Stimulated activated CD8-positive, alpha-beta memory T cell treated with anti-CD3 and anti-CD28 coated beads, Interleukin-4, amount 100 ng/mL, for 48 hours (primary cell): ENCODE measurements around the gene SLC25A22.
A peak's percentile ranks its signal among the peaks of the same experiment; 100 is the strongest.

Experiments
- DNase-seq: peaks from one replicate; pipeline ENCODE4 v3.0.0-alpha.2; 2020

Gene SLC25A22

DNA sequence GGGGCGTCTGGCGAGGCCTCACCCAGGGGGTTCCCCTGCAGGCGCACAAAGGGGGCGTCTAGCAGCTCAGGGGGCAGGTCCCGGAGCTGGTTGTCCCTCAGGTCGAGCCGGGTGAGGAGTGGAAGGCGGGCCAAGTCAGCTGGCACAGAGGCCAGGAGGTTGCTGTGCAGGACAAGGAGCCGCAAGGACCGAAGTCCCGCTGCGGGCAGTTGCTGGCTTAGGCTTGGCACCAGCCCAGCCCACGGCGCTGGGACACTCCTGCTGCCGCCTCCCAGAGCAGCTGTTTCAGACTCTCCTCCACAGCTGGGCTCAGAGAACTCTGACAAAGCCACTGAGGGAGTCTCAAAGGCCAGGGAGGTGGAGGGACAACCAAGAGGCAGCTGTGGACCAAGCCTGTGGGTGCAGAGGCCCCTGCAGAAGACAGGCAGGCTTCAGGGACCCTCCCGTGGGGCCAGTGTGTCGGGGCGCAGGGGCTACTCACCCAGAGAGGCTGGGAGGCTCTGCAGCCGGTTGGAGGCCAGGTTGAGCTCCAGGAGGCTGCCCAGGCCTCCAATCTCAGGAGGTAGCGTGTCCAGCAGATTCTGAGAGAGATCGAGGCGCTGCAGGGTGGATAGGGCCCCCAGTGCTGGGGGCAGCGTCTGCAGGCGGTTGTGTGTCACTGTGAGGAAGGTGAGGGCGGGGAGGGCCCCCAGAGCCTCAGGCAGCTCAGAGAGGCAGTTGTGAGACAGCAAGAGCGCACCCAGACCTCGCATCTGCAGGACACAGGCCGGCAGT, 4.8 kb upstream of the SLC25A22 start:
- no peak for DNase-seq

DNA sequence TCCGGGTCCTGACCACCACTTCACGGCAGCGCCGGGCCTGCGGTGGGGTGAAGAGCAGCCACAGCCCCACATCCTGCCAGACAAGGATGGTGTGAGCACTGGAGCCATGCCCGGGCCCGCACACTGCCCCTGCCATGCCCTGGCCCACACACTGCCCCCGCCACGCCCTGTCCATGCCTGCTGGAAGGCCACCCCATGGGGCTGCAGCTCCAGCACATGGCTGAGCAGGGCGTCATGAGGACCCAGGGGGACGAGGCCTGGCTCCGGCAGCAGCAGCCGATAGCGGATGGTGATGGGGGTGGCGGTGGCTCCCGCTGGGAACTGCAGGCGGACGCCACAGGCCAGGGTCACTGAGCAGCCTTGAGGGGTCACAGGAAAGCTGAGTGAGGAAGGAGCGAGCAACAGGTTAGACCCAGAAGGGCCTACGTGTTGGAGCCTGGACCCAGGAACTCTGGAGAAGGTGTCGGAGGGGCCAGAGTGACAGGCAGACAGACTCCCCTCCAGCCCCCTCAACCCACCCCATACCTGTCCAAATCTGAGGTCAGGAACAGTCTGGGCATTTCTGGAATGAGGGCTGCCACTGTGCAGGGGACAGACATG, 4.0 kb upstream of the SLC25A22 start:
- no peak for DNase-seq

DNA sequence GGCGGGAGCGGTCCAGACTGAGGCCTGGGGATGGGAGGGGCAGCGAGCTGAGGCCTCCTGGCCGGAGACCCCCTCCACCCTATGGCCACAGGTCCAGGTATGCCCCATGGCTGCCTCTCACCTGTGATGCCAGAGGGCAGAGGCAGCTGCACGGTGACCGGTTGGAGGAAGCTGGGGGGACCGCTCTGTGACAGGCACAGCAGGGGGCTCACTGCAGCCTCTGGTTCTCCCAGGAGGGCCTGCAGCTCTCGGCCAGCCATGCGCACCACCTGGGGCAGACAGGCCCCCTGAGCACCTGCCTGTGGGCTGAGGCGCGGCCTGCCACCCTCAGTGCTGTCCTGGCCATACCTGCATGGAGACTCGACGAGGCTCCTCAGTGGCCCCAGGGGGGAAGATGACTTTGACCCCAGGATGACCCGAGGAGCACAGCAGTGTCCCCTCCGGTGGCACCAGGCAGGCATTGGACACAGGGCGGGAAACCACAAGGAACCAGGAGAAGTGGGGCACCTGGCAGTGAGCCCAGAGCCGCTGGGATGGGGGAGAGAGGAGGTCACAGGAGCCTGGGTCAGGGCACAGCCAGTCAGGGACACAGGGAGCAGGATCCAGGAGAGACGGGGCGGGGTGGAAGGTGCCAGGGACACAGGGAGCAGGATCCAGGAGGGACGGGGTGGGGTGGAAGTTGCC, 3.2 kb upstream of the SLC25A22 start:
- DNase-seq, result no peak

- no peak for DNase-seq
These were observed 2.4 kb upstream of the SLC25A22 start for GRCh38 chr11:800473-800872.

DNA sequence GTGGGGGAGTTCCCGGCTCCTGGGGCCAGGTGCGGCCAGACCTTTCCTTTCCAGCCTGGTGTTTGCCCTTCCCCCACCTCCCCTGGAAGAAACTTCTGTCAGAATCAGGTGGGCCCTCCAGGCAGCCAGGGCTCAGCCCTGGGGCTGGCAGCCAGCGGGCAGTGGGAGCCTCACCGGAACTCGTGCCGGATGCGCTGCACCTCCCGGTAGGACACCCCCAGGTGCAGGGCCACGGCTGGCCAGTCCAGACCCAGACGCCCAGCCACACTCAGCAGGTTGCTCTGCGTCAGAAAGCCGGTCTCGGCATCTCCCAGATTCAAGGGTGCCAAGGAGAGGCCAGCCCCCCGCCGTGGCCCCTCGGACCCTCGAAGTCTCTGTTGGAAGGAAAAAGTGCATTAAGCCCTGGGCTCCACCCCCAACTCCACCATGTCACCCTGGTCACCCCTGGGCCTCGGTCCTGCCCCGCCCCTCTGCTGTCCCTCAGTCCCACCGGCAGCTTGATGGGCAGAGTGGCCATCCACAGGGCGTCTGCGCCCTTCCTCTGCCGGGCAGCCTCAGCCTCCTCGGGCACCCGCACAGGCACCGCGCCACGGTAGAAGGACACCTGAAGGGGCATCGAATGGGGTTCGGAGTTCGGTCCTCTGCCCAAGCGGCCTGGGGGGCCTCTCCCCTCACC, 1.7 kb upstream of the SLC25A22 start:
- no peak for DNase-seq

GRCh38 chr11:797296-798092, 587 bp downstream of the SLC25A22 start:
- peak; percentile 86 for DNase-seq

DNA sequence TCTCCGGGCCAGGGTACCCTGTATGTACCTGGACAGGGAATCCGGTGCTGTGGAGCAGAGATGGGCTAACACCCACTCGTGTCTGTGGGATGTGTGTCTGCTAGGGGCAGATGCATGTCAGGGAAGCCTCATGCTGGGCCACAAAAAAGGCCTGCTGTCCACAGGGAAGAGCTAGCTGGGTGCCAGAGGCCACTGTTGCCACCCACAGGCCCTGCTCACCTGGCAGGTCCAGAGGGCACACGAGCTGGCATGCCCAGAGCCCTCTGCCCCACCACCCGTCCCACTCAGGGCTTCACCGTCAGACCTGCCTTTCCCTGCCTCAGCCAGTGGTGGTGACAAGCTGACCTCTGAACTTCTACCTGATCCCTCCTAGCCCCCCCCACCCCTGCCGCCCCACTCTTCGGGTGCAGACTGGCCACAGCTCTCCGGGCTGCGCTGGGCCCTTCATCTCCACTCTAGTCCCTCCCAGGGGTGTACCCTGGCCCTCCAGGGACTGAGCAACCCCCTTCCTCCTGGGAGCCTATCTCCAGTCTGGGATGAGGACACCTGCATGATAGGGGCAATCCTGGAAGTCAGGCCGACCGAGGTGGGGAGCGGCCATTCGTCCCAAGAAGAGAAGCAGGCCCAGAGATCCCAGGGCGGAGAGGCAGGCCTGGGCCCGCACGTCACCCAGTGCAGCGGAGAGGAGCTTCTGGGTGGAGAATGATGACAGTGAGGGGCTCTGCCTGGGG, 1.4 kb downstream of the SLC25A22 start:
- no peak for DNase-seq

DNA sequence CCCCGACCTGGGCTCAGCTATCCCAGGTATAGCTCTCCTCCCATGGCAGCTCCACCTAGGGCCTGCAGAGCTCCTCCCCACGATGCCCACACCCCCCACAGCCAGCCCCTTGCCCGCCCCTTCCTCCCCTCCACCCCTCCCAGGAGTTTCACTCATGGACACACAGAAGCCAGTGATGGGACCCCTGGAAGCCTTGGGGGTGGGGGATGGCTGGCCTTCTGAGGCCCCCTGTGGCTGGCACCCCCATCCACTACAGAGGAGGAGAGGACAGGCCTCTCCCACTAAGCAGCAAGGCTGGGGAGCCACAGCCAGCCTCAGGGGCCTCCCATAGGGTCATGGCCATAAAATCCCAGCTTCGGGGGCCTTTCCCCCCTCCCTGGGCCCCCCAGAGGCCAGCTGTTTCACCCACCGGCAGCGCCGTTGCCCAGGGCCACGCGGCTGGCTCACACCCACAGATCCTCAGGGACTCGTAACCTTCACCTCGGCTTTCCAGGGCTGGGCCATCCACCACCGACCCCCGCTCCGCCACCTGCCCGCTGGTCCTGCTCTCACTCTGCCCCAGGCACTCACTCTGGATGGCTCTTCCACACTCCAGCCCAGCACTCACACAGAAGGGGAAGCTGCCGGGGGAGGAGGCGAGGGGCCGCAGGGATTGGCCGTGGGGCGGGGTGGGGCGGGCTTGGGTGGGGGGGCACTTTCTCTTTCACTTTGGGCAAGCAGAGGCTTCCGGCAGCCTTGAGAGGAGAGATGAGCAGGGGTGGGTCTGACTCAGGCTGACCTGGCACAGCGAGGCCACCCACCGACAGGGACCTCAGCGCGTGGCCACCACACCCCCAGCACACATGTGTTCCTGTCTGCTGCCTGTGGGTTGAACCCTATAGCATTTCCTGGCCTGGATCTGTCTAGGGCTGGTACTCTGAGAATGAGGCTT, 2.2 kb downstream of the SLC25A22 start:
- peak; percentile 89 for DNase-seq

GRCh38 chr11:794766-795633, 3.1 kb downstream of the SLC25A22 start:
- DNase-seq, result no peak

DNA sequence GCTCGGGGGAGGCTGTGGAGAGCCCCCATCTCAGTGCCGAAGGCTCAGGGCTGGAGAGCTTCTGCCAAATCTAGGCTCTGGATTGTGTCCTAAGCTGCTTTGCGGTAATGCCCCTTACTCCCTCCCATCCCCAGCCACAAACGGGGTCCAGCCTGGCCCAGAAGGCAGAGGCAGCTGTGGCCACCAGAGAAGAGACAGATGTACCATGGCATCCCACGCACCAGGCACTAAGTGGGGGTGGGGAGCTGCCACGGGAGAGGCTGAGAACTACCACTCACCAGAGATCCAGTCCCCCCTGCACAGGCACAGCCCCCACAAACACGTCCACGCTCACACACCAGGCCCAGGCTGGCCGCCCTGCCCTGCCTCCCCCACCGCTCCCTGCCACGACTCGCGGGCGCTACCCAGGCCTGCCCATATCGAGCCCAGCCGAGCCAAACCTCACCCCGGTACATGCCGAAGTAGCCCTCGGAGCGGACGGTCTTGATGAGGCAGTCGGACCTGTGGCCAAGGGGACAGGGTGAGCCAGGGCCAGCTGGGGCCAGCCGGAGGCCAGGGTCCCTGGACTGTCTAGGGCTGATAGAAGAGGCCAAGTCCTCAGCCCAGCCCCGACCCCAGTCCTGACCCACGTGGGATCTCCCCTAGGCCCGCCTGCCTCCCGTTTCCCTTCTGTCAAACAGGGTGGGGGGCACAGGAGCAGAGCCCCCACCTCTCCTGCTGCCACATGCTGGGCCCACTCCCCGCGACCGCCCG, 3.9 kb downstream of the SLC25A22 start:
- no peak for DNase-seq

DNA sequence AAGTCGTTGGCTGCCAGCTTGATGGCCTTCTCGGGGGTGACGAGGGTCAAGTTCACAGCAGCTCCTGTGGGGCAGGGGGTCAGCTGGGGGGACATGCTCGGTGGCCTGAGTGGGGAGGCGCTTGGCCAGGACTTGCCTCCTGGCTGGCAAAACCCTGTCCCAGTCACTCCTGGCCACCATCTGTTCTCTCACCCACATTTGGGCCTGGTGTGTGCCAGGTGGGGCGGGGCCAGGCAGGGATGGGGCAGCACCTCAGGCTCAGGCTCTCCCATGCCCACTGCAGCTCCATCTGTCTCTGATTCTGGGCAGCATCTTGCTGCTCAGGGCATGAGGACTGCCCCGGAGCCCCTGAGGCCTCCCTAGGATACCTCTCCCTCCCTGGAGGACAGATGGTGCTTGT, 4.5 kb downstream of the SLC25A22 start:
- no peak for DNase-seq

- DNase-seq, result no peak
These were observed 5.2 kb downstream of the SLC25A22 start for GRCh38 chr11:792873-793272.

DNA sequence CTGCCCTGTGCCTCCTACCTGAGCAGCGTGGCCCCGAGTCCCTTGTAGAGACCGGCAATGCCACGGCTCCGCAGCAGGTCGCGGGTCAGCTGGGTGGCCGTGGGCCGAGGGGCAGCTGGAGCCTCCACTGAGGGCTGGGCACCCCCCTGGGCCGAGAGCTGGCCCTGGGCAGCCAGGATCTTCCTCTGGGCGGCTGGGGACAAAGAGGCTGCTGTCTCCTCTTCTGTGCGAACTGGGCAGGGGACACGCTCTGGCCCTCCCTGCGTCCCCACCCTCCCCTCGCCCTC, 5.6 kb downstream of the SLC25A22 start:
- no peak for DNase-seq

DNA sequence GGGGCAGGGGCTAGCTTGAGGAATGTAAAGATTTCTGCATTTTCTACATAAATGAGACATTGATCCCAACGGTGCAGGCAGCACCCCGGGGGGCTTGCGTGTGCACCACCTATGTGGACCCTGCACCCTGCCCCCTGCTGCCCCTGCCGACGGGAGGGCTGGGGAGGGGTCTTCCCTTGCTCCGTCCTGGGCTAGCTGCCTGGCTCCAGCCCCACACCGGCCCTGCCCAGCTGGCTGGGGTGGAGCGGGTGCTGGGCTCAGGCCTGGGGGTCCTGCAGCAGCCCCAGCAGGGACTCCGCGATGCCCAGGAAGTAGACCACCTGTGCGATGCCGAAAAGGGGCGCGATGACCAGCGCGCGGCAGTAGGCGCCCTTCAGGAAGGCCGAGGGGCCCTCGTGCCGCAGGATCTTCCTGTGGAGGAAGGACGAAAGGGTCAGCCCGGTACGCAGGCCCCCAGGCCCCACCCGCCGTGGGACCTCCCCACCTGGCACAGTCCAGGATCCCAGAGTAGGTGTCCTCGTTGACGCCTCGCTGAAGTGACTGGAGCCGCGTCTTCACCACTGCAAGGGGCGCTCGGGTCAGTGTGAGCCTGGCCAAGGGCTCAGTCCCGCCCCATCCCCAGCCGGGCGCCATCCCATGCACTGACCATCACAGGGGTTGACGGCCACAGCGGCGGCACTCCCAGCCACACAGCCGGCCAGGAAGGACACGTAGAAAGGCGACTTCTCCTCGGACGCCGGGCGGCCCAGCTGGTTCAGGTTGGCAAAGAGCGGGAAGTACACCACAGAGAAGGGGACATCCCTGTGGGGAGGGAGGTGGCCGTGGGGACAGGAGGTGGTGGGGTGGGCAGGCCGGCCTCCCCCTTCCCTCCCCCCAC, 6.2 kb downstream of the SLC25A22 start:
- DNase-seq, result no peak

- no peak for DNase-seq
These were observed 7.1 kb downstream of the SLC25A22 start for GRCh38 chr11:790721-791564.

DNA sequence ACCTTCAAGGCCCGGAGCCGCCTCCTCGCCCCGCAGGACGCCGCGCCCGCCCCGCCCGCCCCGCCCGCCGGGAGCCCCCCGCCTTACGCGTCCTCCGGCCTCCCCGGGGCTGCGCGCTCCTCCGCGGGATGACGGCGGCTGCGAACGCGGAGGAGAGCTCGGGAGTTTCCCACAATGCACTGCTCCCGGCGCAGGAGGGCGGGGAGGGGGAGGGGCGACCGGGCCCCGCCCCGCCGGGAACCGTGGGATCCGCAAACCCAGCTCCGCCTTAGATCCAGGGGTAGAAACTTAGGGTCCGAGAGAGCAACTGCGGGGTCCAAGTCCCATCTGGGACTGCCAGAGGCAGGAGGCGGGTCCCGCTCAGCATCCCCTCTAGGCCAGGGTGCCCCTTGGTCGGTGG, 8.1 kb downstream of the SLC25A22 start, which contains the start of gene CEND1:
Gene CEND1, minus strand, starts transcription at position 148 of the 400 bp plus-strand sequence. CDS start 1,514 bp downstream, outside the sequence.
- DNase-seq, result peak; percentile 78
